ENCODE results near the gene MYL7.

Gene MYL7

GRCh38 chr7:44149571-44150465, 8.7 kb upstream of the MYL7 start:
- H3K36me3 Mint-ChIP-seq, result peaks cover 0 to 2% of the 10 kb centered on the region in 2 donors
- no peak overlapping the region for H3K4me3 Mint-ChIP-seq
- H3K27ac Mint-ChIP-seq, result no peak overlapping the region
- peak in 1 of 2 donors; percentile 6 for ATAC-seq (replicated peaks)
- no peak for DNase-seq
- no peaks in the 10 kb centered on the region for H3K9me3 Mint-ChIP-seq
- peaks cover 0 to 7% of the 10 kb centered on the region in 2 donors for H3K27me3 Mint-ChIP-seq
- peaks cover 11 to 37% of the 10 kb centered on the region in 2 donors for H3K4me1 Mint-ChIP-seq

- H3K27ac Mint-ChIP-seq, result no peak overlapping the region
- peaks cover 11 to 37% of the 10 kb centered on the region in 2 donors for H3K4me1 Mint-ChIP-seq
- peaks cover 0 to 8% of the 10 kb centered on the region in 2 donors for H3K27me3 Mint-ChIP-seq
These were observed 7.9 kb upstream of the MYL7 start for GRCh38 chr7:44148961-44149536.

DNA sequence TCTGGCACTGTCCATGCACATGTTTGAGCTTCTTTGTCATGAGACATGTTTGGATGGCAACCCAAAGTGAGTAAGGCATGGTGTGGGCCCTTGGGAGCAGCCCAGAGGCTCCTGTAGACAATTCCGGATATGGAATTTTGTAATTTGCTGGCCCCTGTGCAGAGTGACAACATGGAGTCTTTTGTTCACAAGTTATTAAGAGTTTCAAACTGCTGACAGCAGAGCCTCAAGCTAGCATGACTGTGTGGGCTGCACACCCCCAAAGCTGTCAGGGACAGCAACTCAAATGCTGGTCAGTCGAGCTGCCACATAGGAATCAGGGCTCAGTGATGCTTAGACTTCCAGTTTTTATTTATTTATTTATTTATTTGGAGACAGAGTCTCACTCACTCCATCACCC, 7.0 kb upstream of the MYL7 start:
- DNase-seq (no peak), ATAC-seq (replicated peaks) (no peak)
- no peak overlapping the region for H3K27ac Mint-ChIP-seq
- H3K36me3 Mint-ChIP-seq, result peaks cover 0 to 2% of the 10 kb centered on the region in 2 donors
- no peak overlapping the region for H3K4me3 Mint-ChIP-seq
- H3K9me3 Mint-ChIP-seq, result no peaks in the 10 kb centered on the region
- H3K4me1 Mint-ChIP-seq, result peaks cover 11 to 37% of the 10 kb centered on the region in 2 donors
- peaks cover 0 to 8% of the 10 kb centered on the region in 2 donors for H3K27me3 Mint-ChIP-seq

More at GRCh38 chr7:44148961-44149536, 7.9 kb upstream of the MYL7 start:
- H3K4me3 Mint-ChIP-seq, result no peak overlapping the region
- DNase-seq (no peak), ATAC-seq (replicated peaks) (no peak)
- H3K9me3 Mint-ChIP-seq, result no peaks in the 10 kb centered on the region
- peaks cover 0 to 2% of the 10 kb centered on the region in 2 donors for H3K36me3 Mint-ChIP-seq

DNA sequence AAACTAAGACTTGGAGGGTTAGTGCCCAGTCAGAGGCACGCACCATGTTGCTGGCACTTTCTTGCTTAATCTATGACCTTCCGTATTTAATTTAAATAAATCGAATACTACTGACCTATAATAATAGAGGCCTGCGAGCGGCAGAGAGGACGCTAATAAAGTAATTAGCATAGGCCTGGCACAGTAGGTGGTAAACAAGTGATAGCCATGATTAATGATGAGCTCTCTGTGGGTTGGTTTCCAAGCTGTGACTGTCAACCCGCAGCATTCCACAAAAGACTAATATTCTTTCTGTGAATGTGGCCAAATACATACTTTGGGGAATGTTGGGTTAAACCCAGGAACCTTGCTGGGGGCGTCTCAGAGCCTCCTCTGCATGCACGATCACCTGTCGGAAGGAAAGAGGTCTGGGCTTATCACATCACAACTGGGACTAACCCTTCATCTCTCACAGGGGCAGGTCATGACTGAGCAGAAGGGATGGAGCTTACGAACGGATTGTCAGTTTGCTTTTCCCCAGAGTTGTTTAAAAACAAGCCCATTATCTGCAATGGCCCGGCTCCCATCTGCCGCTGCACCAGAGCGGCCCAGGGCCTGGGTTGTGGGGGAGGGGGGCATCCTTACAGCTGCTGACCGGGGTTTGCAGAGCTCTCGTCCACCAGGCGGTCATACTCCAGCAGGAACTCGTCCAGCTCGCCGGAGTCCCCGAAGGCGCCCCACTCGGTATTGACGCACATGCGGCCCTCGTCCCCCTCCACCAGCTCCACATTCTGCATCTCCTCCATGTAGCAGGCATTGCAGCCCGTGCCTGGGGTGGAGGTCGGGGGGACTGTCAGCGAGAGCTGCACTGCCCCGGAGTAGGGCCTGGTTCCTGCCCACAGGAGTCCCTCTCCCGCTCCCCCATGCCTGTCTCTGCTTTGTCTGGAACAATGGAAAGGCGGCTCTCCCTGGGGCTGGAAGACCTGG, 6.2 kb upstream of the MYL7 start:
- no peak for ATAC-seq (replicated peaks)
- Mint-ChIP-seq H3K27me3 (peaks cover 0 to 8% of the 10 kb centered on the region in 2 donors), H3K9me3 (no peaks in the 10 kb centered on the region), H3K36me3 (peaks cover 0 to 2% of the 10 kb centered on the region in 2 donors), H3K4me1 (peaks cover 11 to 37% of the 10 kb centered on the region in 2 donors), H3K27ac (no peak overlapping the region), H3K4me3 (no peak overlapping the region)
- no peak for DNase-seq

DNA sequence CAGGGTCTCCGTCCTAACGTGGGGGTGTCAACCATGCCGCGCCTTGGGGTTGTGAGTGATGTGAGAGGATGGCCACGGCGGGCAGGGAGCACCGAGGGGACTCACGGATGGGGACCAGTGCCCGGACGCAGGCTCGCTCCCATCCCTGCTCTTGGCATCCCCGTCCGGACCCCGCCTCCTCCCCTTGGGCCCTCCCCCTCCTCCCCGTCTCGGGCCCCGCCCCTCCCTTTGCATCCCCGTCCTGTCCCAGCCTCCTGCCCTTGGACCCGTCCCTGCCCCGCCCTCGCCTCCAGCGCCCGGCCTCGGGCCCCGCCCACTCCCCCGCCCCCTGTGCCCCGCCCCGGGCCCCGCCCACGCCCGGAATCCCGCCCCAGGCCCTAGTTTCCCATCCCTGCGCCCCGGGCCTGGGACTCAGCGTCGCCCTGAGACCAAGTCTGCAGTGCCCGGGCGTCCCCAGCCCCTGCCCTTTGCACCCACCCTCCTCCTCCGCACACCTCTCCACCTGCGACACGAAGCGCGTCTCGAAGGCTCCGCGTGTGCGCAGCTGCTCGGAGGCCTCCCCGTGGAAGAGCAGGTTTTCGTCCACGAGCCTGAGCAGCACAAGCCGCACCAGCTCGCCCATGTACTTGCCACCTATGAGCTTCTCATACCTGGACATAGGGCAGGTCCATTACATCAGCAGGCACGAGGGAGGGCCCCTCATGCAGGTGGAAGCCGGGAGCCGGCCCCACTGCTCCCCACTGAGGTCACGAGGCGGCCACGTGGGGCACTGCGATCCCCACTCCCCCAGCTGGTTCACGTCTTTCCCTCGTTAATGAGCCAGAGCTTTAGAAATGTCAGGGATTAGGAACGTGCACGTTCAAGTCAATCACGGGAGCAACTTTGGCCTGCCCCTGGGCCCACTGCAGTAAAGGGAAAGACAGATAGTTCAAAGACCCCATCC, 5.1 kb upstream of the MYL7 start:
- peaks cover 0 to 2% of the 10 kb centered on the region in 2 donors for H3K36me3 Mint-ChIP-seq
- H3K4me1 Mint-ChIP-seq, result peaks cover 10 to 34% of the 10 kb centered on the region in 2 donors
- H3K27me3 Mint-ChIP-seq, result peaks cover 0 to 8% of the 10 kb centered on the region in 2 donors
- DNase-seq (peak; percentile 42), ATAC-seq (replicated peaks) (peak; percentile 67 to 70)
- H3K4me3 Mint-ChIP-seq, result peak overlapping the region; percentile 83 to 85
- H3K9me3 Mint-ChIP-seq, result no peaks in the 10 kb centered on the region
- H3K27ac Mint-ChIP-seq, result peak overlapping the region; percentile 59

- Mint-ChIP-seq H3K4me1 (peaks cover 8 to 27% of the 10 kb centered on the region in 2 donors), H3K36me3 (peaks cover 0 to 2% of the 10 kb centered on the region in 2 donors), H3K27me3 (peaks cover 0 to 8% of the 10 kb centered on the region in 2 donors), H3K9me3 (no peaks in the 10 kb centered on the region), H3K27ac (no peak overlapping the region), H3K4me3 (peak overlapping the region; percentile 83 to 85)
- DNase-seq (peak; percentile 17), ATAC-seq (replicated peaks) (peak; percentile 28 to 45)
These were observed 4.4 kb upstream of the MYL7 start for GRCh38 chr7:44145479-44145968.

GRCh38 chr7:44144968-44145478, 3.9 kb upstream of the MYL7 start:
- peak overlapping the region; percentile 83 to 85 for H3K4me3 Mint-ChIP-seq
- peaks cover 0 to 12% of the 10 kb centered on the region in 2 donors for H3K27me3 Mint-ChIP-seq
- H3K4me1 Mint-ChIP-seq, result peaks cover 5 to 22% of the 10 kb centered on the region in 2 donors
- no peak overlapping the region for H3K27ac Mint-ChIP-seq
- H3K9me3 Mint-ChIP-seq, result no peaks in the 10 kb centered on the region
- DNase-seq (no peak), ATAC-seq (replicated peaks) (no peak)
- peaks cover 0 to 2% of the 10 kb centered on the region in 2 donors for H3K36me3 Mint-ChIP-seq

DNA sequence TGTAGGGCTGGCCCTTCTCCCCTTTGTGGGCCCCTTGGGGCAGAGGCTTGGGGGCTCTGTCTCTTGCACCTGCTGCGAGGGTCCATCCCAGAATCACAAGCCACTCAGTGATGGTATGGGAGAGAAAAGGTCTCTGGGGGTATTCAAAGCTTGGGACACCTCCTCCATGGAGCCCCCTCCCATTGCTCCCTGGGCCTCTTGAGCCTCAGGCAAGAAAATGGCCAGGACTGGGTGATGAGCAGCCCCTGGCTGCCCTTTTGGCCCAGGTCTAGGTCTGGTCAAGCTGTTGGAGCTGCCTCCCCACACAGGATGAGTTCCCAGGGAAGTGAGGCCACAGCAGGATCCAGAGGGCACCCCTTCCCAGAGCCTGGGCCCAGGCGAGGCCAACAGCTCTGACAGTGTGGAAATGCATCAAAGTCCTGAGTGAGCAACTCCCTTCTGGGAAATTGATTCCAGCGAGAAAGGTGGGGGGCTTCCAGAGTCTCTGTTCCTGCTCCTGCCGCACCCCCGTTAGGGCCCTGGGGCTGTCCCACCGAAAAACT, 3.4 kb upstream of the MYL7 start:
- peaks cover 0 to 2% of the 10 kb centered on the region in 2 donors for H3K36me3 Mint-ChIP-seq
- H3K4me1 Mint-ChIP-seq, result peaks cover 5 to 19% of the 10 kb centered on the region in 2 donors
- ATAC-seq (replicated peaks) (no peak), DNase-seq (no peak)
- peaks cover 0 to 14% of the 10 kb centered on the region in 2 donors for H3K27me3 Mint-ChIP-seq
- H3K27ac Mint-ChIP-seq, result no peak overlapping the region
- H3K4me3 Mint-ChIP-seq, result no peak overlapping the region
- H3K9me3 Mint-ChIP-seq, result no peaks in the 10 kb centered on the region

DNA sequence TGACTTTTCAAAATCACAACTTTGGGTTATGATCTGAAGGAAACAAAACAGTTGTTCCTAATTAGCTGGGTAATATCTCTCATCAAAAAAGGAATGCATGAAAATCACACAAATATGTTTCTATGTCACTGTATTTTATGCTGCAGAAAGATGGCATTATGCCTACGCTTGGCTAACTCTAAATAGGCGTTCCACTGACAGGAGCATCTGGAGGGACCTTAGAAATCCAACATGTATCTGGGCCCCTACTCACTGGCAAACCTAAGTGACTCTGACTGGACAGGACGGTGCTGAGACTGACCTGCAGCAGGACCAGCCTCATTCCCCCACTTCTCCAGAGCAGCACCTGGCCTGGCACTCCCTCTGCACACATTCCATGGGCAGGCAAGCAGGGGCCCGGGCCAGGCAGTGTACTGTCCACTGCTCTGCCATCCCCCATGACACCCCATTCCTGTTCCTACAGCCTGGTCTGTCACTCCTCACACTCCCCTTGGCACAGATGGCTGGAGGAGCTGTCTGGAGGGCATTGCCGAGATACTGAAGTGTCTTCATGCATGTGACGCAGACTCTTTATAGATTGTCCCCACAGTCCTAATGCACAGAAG, 2.6 kb upstream of the MYL7 start:
- no peaks in the 10 kb centered on the region for H3K9me3 Mint-ChIP-seq
- H3K27ac Mint-ChIP-seq, result no peak overlapping the region
- peaks cover 0 to 2% of the 10 kb centered on the region in 2 donors for H3K36me3 Mint-ChIP-seq
- peaks cover 0 to 19% of the 10 kb centered on the region in 2 donors for H3K27me3 Mint-ChIP-seq
- H3K4me3 Mint-ChIP-seq, result no peak overlapping the region
- DNase-seq (no peak), ATAC-seq (replicated peaks) (no peak)
- peaks cover 5 to 19% of the 10 kb centered on the region in 2 donors for H3K4me1 Mint-ChIP-seq

DNA sequence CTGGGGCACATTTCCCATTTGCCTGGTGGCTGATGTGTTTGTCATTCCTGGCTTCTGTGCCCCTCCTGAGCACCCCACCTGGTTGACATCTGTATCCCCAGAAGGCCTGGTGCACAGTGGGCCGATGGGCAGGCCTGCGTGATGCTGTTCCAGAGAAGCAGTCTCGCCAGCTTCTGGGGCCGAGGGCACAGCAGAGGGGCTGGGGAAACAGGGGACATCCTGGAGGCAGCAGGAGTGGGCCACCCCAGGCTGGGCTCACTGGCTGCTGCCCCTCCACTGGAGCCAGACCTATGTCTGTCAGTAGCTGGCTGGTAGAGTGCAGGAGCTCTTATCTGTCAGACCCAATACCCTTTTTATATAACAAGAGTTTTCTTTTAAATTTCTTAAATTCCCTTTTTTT, 896 bp upstream of the MYL7 start:
- Mint-ChIP-seq H3K36me3 (peaks cover 0 to 2% of the 10 kb centered on the region in 2 donors), H3K27me3 (peaks cover 0 to 24% of the 10 kb centered on the region in 2 donors), H3K4me3 (no peak overlapping the region), H3K27ac (no peak overlapping the region), H3K9me3 (no peaks in the 10 kb centered on the region), H3K4me1 (peaks cover 5 to 19% of the 10 kb centered on the region in 2 donors)
- ATAC-seq (replicated peaks) (no peak), DNase-seq (no peak)

GRCh38 chr7:44140341-44140740, 791 bp downstream of the MYL7 start:
- H3K4me3 Mint-ChIP-seq, result no peak overlapping the region
- H3K9me3 Mint-ChIP-seq, result no peaks in the 10 kb centered on the region
- no peak overlapping the region for H3K27ac Mint-ChIP-seq
- peaks cover 0 to 2% of the 10 kb centered on the region in 2 donors for H3K36me3 Mint-ChIP-seq
- H3K4me1 Mint-ChIP-seq, result peaks cover 3 to 5% of the 10 kb centered on the region in 2 donors
- H3K27me3 Mint-ChIP-seq, result peaks cover 0 to 22% of the 10 kb centered on the region in 2 donors
- ATAC-seq (replicated peaks) (no peak), DNase-seq (no peak)

- H3K27ac Mint-ChIP-seq, result no peak overlapping the region
- no peaks in the 10 kb centered on the region for H3K36me3 Mint-ChIP-seq
- no peaks in the 10 kb centered on the region for H3K4me1 Mint-ChIP-seq
- DNase-seq, result no peak
- no peak overlapping the region for H3K4me3 Mint-ChIP-seq
- H3K27me3 Mint-ChIP-seq, result peaks cover 0 to 15% of the 10 kb centered on the region in 2 donors
- ATAC-seq (replicated peaks), result no peak
- H3K9me3 Mint-ChIP-seq, result no peaks in the 10 kb centered on the region
These were observed 1.7 kb downstream of the MYL7 start for GRCh38 chr7:44139311-44140010.

Measured in stimulated activated naive B cell treated with anti-CD40 and anti-IgM and Interleukin-4, amounts not matched to agents 10 μg/mL and 1 μg/mL and 100 μg/mL, for 72 hours (primary cell).